Neural progenitor cell (in vitro differentiated cells): ENCODE data around the gene SYCP1.

Source experiments
- EZH2 ChIP-seq: fragments of 200-600 bp; sonication (generic); IDR thresholded peaks from 2 replicates; pipeline ENCODE4 v1.6.1; 2017; ENCODE audit warnings: antibody characterized with exemption, mild to moderate bottlenecking, moderate library complexity
- TF ChIP-seq, protein P1 (sequence below): fragments of 200-600 bp; sonication (generic); IDR thresholded peaks from 2 replicates; pipeline ENCODE4 v1.5.1; 2017; ENCODE audit warnings: antibody characterized with exemption, mild to moderate bottlenecking

DNA sequence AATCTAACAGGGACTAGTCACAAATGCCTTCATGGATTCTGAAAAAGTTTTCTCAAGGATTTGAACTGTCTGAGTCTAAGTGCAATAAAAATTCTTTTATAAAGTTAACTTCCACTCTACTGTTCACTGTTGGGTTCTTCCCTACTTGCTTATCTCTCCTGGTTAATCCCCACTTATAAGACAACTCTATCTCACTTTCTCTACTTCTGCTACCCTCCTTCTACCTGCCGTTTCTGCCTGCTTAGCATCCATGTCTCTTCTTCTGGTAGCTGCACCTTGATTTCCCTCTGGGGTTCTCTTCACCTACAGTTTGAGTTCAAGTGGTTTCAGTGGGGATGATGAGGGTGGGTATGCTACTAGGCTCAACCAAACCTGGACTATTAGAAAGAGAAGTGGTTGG lies 181.0 kb downstream of the SYCP1 start:
- TF ChIP-seq, protein P1, sequence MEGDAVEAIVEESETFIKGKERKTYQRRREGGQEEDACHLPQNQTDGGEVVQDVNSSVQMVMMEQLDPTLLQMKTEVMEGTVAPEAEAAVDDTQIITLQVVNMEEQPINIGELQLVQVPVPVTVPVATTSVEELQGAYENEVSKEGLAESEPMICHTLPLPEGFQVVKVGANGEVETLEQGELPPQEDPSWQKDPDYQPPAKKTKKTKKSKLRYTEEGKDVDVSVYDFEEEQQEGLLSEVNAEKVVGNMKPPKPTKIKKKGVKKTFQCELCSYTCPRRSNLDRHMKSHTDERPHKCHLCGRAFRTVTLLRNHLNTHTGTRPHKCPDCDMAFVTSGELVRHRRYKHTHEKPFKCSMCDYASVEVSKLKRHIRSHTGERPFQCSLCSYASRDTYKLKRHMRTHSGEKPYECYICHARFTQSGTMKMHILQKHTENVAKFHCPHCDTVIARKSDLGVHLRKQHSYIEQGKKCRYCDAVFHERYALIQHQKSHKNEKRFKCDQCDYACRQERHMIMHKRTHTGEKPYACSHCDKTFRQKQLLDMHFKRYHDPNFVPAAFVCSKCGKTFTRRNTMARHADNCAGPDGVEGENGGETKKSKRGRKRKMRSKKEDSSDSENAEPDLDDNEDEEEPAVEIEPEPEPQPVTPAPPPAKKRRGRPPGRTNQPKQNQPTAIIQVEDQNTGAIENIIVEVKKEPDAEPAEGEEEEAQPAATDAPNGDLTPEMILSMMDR, result no peak
- TF ChIP-seq EZH2, result no peak
